Keratinocyte (primary cell): ENCODE results near the gene SUN5. TPM values are rescaled to one million over a fixed set of nuclear protein-coding genes. Genes with fewer than 3 reads are reported as not detected.

Source experiments
- DNase-seq: peaks from one replicate; pipeline ENCODE4 v3.0.0-alpha.2; 2011; ENCODE audit warnings: low read depth, missing footprints, low spot score
- FAIRE-seq: peaks from 2 replicates; lab custom pipeline; 2011; peaks lifted over from hg19 to GRCh38; lab: Jason Lieb, UNC
- H2AFZ ChIP-seq: 2 replicates; pipeline ENCODE4 v1.6.0; 2012; ENCODE audit warnings: low read length, control low read depth, inconsistent platforms; ENCODE audit not compliant: control insufficient read depth
- H3K27ac ChIP-seq: 2 replicates; pipeline ENCODE4 v1.5.1; 2011; ENCODE audit warnings: low read length; ENCODE audit not compliant: control insufficient read depth, insufficient read depth
- H3K27me3 ChIP-seq: 3 replicates; pipeline ENCODE4 v1.6.0; 2011; ENCODE audit warnings: low read length; ENCODE audit not compliant: control insufficient read depth, insufficient read depth; ENCODE audit errors: extremely low read depth
- H3K36me3 ChIP-seq, 2 experiments: 2 replicates in 1 of 2; 3 replicates in 1 of 2; pipeline ENCODE4 v1.5.1; 2011; ENCODE audit warnings: low read length in 2 of 2, mild to moderate bottlenecking in 1 of 2; ENCODE audit not compliant: control insufficient read depth in 2 of 2, insufficient read depth in 2 of 2; ENCODE audit errors: extremely low read depth in 1 of 2
- H3K4me1 ChIP-seq: 3 replicates; pipeline ENCODE4 v1.5.1; 2011; ENCODE audit warnings: low read length; ENCODE audit not compliant: control insufficient read depth, insufficient read depth; ENCODE audit errors: extremely low read depth
- H3K4me2 ChIP-seq: 3 replicates; pipeline ENCODE4 v1.6.0; 2011; ENCODE audit warnings: low read depth, low read length; ENCODE audit not compliant: control insufficient read depth, insufficient read depth; ENCODE audit errors: extremely low read depth
- H3K4me3 ChIP-seq, 3 experiments: fragments of 200-600 bp in 1 of 3; sonication (generic) in 1 of 3; 2 replicates in 2 of 3; 3 replicates in 1 of 3; pipeline ENCODE4 v1.5.1; 2011 to 2016; ENCODE audit warnings: low read length in 3 of 3, mild to moderate bottlenecking in 3 of 3, control low read depth in 2 of 3, inconsistent platforms in 1 of 3, low read depth in 1 of 3, mixed read lengths in 1 of 3, mixed run types in 1 of 3, moderate library complexity in 1 of 3; ENCODE audit not compliant: control insufficient read depth in 2 of 3, insufficient read depth in 2 of 3; ENCODE audit errors: extremely low read depth in 1 of 3
- H3K79me2 ChIP-seq: 2 replicates; pipeline ENCODE4 v1.6.0; 2012; ENCODE audit warnings: low read length; ENCODE audit not compliant: control insufficient read depth, insufficient read depth
- H3K9ac ChIP-seq: 3 replicates; pipeline ENCODE4 v1.6.0; 2011; ENCODE audit warnings: low read length; ENCODE audit not compliant: control insufficient read depth, insufficient read depth; ENCODE audit errors: extremely low read depth
- H3K9me1 ChIP-seq: 3 replicates; pipeline ENCODE4 v1.6.0; 2011; ENCODE audit warnings: low read length; ENCODE audit not compliant: control insufficient read depth, insufficient read depth; ENCODE audit errors: extremely low read depth
- H3K9me3 ChIP-seq: 2 replicates; pipeline ENCODE4 v1.5.1; 2012; ENCODE audit warnings: low read depth, low read length; ENCODE audit not compliant: control insufficient read depth
- H4K20me1 ChIP-seq: 3 replicates; pipeline ENCODE4 v1.6.0; 2011; ENCODE audit warnings: low read length; ENCODE audit not compliant: control insufficient read depth, insufficient read depth; ENCODE audit errors: extremely low read depth
- EZH2 ChIP-seq: IDR thresholded peaks from one replicate; pipeline ENCODE4 v1.6.1; 2012; ENCODE audit warnings: inconsistent platforms, mild to moderate bottlenecking, low read length, moderate library complexity
- dilution Hi-C: fragments of 300-500 bp; cut with MboI; formaldehyde crosslinking; loops from one replicate; pipeline ENCODE4 v1.7.0; 2020; ENCODE audit warnings: low sequenced_read_pairs; ENCODE audit not compliant: extremely low pct_ligation_motif_present
- polyA plus RNA-seq, 5 experiments: library from polyadenylated mRNA; depleted of rRNA in 3 of 5; stranded (reverse) in 3 of 5; stranded (forward) in 1 of 5; unstranded in 1 of 5; fragments of >200 nt; gene quantifications; 1 replicate in 1 of 5; 2 replicates in 3 of 5; 3 replicates in 1 of 5; pipeline versions ENCODE4 v1.2.1 to v1.2.3, GENCODE V29; 2011 to 2012; ENCODE audit warnings: missing spikeins in 2 of 5, low read depth in 1 of 5, low replicate concordance in 1 of 5
- TF ChIP-seq, protein P1 (sequence below), 3 experiments: IDR thresholded peaks in 1 of 3; conservative IDR thresholded peaks in 1 of 3; optimal IDR thresholded peaks in 1 of 3; 2 replicates in 2 of 3; 3 replicates in 1 of 3; pipeline versions ENCODE3 to v1.5.1; 2011; ENCODE audit warnings: low read length in 3 of 3, mild to moderate bottlenecking in 3 of 3, moderate library complexity in 2 of 3, control low read depth in 1 of 3, inconsistent platforms in 1 of 3; ENCODE audit not compliant: insufficient read depth in 2 of 3; ENCODE audit errors: extremely low read depth in 1 of 3

Gene SUN5
- polyA plus RNA-seq, 1 donor (not counting 4 experiments of a cell fraction or from before 2014, with no cell fraction given): not detected

DNA sequence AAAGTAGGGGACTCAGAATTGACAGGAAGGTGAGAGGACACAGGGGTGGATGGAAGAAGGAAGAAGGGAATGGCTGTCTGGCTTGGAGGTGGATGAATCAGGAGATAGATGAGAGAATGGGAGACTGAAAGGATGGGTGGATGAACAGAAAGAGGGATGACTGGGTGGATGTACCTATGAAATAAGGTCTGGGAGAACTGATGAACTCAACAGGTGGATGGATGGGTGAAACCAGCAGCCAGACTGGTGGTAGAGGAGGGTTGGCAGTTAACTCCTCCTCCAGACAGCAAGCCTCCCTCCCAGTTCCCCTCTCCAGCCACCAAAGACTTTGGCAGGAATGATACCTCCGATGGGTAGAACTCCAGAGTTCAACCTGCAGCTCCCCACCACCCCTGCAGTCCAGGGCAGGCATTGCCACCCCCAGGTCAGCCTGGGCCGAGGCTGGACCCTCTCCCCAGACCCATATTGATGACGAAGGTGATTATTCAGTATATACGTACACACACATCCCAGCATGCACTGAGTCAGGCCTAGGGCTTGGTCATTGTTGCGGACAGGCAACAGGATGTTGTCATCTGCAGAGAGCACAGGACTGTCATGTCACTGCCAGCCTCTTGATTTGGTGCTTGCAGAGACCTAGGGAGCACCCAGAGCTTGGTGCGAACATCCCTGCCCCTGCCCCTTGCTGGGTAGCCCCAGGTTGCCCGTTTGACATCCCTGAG is 2.0 kb downstream of the SUN5 start:
- Histone ChIP-seq H3K4me2 (no peak overlapping the region), H3K9me3 (no peaks in the 10 kb centered on the region), H3K4me3 (no peak overlapping the region), H3K27ac (no peak overlapping the region), H3K4me1 (no peaks in the 10 kb centered on the region), H4K20me1 (no peaks in the 10 kb centered on the region), H3K9ac (no peak overlapping the region), H2AFZ (no peak overlapping the region), H3K9me1 (no peaks in the 10 kb centered on the region), H3K79me2 (no peaks in the 10 kb centered on the region), H3K27me3 (no peaks in the 10 kb centered on the region), H3K36me3 (no peaks in the 10 kb centered on the region)
- DNase-seq (no peak), FAIRE-seq (no peak)
- TF ChIP-seq, protein P1, sequence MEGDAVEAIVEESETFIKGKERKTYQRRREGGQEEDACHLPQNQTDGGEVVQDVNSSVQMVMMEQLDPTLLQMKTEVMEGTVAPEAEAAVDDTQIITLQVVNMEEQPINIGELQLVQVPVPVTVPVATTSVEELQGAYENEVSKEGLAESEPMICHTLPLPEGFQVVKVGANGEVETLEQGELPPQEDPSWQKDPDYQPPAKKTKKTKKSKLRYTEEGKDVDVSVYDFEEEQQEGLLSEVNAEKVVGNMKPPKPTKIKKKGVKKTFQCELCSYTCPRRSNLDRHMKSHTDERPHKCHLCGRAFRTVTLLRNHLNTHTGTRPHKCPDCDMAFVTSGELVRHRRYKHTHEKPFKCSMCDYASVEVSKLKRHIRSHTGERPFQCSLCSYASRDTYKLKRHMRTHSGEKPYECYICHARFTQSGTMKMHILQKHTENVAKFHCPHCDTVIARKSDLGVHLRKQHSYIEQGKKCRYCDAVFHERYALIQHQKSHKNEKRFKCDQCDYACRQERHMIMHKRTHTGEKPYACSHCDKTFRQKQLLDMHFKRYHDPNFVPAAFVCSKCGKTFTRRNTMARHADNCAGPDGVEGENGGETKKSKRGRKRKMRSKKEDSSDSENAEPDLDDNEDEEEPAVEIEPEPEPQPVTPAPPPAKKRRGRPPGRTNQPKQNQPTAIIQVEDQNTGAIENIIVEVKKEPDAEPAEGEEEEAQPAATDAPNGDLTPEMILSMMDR (optimal IDR thresholded peaks at IDR 0.05 in 1 of 3, IDR thresholded peaks at IDR 0.05 in 1 of 3, conservative IDR thresholded peaks at IDR 0.05 in 1 of 3; ENCODE audit: extremely low read depth in 1 of 3, insufficient read depth in 2 of 3, low read length in 3 of 3): no peak
- TF ChIP-seq EZH2: no peak
- dilution Hi-C loops: no loop called here

DNA sequence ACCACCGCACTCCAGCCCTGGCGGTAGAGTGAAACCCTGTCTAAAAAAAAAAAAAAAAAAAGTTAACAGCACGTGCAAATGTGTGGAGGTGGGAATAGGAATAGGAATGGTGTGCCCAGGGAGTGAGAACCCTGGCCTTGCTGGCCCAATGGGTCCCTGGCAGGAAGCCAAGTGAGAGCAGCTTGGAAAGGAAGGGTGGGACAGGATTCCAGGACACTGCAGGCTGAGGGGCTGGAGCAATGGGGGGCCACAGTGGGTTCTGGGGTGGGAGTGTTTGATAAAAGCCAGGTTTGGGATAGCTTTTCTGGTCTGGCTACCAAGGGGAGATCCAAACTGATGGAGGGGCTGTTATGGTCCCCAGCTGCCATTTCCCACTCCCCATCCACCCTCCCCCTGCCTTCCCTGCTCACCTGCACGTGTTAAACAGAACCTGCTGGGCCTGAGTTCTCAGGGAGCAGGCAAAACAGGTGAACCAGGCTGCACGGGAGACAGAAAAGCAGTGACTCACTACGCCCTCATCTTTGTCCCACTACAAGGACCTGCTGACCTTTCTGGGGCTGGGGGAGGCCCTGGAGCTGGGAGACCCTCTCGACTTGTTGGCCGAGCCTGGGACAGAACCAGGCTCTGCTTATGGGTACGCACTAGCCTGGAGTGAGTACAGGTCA is 3.3 kb downstream of the SUN5 start:
- dilution Hi-C loops: no loop called here
- Histone ChIP-seq H3K27me3 (no peaks in the 10 kb centered on the region), H4K20me1 (no peaks in the 10 kb centered on the region), H3K9me3 (no peaks in the 10 kb centered on the region), H2AFZ (no peak overlapping the region), H3K36me3 (no peaks in the 10 kb centered on the region), H3K27ac (no peak overlapping the region), H3K4me3 (no peak overlapping the region), H3K79me2 (no peaks in the 10 kb centered on the region), H3K9me1 (no peaks in the 10 kb centered on the region), H3K4me2 (no peak overlapping the region), H3K9ac (no peak overlapping the region), H3K4me1 (no peaks in the 10 kb centered on the region)
- TF ChIP-seq, protein P1 (optimal IDR thresholded peaks at IDR 0.05 in 1 of 3, IDR thresholded peaks at IDR 0.05 in 1 of 3, conservative IDR thresholded peaks at IDR 0.05 in 1 of 3; ENCODE audit: extremely low read depth in 1 of 3, insufficient read depth in 2 of 3, low read length in 3 of 3): no peak
- TF ChIP-seq EZH2: no peak
- FAIRE-seq: no peak
- no peak for DNase-seq
